HuH-7 (cell line): ENCODE data around the gene GSTA1.
"Not testable (repeated sequence)": the region's sequence is repeated elsewhere in the genome, so short reads cannot be mapped to it uniquely, and the experiment has no call there.

Source experiments
- DNase-seq: peaks from one replicate; pipeline ENCODE4 v3.0.0; 2011; ENCODE audit warnings: low spot score

Gene GSTA1

DNA sequence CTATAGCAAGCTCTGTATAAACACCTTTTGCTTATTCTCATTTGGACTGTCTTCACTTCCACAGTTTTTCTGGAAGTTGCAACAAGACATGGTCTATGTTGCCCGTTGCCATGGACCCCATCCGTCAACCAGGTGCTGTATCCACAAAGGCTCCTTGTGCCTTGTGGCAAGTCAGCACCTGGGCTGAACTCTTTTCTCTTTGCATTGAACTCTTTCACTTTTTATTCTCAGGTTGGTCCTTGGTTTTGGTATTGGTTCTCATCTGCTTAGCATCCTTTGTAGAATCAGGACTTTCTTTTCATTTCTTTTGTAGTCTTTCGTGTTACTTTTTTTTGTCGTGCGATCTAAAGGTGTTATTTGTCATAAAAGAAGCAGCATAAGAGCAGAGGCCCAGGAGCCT lies 5.0 kb upstream of the GSTA1 start:
- DNase-seq: no peak

DNA sequence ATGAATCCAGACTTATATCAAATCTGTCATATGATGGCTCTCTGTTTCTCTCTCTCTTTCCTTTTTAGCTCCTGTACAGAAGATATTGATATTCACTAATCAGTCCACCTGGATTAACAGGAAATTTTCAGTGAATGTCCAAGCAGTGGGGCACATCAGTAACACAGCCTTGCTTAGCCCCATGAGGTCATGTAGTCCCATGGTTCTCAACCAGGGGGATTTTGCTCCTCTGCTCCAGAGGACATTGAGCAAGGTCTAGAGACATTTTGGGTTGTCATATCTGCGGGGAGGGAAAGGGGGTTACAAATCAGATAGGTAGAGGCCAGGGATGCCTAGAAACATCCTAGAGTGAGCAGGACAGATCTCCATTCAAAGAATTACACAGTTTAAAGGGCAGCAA lies 810 bp downstream of the GSTA1 start:
- no peak for DNase-seq

DNA sequence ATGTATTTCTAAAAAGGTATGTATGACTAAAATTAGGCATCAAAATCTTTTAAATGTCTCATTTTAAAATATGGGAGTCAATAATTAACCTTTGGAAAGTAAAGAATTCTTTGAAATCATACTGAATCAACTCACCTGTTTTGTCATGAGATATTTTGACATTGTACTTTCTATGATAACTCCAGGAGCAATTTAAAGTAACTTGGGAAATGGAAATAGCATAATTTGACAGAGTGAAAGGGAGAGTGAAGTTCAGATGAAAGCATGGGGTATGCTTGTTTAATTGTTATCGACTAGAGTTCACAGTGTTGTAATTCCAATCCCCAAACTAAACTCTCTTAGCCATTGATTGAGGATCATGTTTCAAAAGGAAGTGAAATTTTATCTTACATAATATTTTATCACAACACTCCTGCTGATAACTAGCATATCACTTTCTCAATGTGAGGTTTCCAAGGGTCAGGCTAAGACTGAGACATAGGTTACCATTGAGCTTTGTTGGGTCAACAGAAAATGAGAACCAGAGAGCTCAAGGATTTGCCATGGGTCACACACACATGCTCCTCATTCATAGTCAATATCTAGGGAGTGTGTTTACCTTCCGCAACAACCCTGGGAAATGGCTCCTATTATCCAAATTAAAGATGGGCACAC lies 2.3 kb downstream of the GSTA1 start:
- no peak for DNase-seq

DNA sequence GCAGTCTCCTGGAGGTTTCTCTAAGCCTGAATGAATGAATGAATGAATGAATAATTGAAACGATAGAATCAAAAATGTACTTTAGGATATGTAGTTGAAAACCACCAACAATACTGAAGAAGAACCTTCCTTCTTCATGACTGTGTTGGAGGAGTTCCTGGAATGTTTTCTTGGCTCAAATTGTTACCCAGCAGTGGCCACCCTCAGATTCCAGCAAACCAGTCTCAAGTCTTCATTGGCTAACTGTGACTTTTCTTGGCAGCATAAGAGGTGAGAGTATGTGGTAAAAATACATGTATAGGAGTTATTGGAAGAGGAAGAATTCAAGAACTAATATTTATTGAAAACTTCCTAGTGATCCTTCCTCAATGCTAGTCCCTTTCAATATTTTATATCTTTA lies 4.3 kb downstream of the GSTA1 start:
- not testable (repeated sequence) for DNase-seq

DNA sequence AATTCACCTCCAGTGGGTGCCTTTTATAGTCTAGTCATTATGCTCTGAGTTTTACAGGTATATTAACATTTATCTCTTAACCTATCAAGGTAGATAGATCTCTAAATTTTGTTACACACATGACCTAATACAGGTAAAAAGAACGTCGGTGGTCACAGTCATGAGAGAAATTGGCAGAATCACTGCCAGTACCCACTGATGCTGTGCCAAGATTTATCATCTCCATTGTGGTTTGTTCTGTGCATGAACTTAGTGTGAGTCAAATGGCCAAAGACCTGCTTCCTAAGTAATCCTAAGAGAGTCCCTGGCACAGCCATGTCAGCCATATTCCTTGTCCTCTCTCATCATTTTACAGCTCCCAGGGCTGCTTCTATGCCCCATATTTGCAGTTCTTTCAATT lies 9.2 kb downstream of the GSTA1 start:
- DNase-seq: not testable (repeated sequence)

DNA sequence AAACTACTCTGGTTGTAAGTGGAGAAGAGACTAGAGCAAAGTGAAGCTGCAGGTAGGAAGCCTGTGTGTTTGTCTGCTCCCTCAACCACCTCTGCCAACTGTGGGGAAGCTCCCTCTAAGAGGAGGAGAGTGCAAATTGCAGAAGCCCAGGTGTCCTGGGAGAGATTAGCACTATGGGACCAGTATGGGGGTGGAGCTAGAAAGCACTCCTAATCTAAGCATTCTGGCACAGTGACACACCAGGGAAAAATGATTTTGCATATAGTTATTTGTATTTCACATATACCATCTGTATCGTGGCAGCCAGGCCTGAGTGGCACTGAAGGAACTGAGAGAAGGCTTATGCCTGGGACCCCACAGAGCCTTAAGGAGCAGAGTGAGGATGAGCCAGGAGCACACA lies 12.8 kb downstream of the GSTA1 start:
- DNase-seq: no peak

DNA sequence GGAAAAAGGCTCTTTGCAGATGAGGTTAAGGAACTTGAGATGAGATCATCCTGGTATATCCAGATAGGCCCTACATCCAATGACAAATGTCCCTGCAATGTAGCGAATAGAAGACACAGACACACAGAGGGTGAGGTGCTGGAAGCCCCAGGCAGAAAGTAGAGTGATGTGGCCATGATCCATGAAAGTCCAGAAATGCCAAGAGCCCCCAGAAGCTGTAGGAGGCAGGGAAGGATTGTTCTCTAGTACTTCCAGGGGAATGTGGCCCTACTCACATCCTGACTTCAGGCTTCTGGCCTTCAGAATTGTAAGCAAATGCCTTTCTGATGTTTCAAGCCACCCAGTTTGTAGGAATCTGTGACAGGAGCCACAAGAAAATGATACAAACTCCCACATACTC lies 14.0 kb downstream of the GSTA1 start:
- DNase-seq: not testable (repeated sequence)

DNA sequence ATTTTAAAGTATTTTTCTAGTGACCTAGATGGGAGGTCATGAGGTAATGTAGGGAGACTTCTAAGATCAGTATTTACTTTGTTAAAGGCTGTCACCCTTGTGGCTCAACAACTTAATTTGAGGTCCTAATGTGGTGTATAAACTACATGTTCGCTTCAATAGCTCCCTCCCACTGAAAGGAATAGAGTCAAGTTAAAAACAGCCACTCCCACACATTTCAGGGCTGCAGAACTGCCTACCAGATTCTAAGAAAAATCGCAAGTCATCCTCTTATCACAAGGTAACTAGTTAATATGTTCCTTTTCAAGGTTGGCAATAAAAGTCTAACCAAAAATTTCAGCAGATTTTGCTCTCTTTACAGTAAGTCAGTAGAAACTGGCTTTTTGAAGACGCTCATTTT lies 15.1 kb downstream of the GSTA1 start:
- DNase-seq: no peak

DNA sequence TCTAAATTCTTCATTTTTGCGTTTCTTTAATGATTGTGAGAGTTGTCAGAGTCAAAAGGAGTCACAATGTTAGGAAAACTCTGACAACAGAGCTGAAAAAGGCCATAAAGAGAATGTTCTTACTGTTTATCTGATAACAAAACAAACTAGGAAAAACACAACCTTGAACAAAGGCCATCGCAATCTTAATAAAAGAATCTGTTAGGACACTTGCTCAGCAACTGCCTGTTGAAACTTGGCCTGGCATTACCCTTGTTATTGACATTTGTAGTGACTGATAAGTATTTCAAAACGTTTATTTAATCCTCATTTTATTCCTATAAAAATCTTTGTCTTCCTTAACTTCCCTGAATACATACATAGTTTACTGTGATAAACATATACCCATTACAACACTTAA lies 15.7 kb downstream of the GSTA1 start:
- DNase-seq: peak; percentile 13

DNA sequence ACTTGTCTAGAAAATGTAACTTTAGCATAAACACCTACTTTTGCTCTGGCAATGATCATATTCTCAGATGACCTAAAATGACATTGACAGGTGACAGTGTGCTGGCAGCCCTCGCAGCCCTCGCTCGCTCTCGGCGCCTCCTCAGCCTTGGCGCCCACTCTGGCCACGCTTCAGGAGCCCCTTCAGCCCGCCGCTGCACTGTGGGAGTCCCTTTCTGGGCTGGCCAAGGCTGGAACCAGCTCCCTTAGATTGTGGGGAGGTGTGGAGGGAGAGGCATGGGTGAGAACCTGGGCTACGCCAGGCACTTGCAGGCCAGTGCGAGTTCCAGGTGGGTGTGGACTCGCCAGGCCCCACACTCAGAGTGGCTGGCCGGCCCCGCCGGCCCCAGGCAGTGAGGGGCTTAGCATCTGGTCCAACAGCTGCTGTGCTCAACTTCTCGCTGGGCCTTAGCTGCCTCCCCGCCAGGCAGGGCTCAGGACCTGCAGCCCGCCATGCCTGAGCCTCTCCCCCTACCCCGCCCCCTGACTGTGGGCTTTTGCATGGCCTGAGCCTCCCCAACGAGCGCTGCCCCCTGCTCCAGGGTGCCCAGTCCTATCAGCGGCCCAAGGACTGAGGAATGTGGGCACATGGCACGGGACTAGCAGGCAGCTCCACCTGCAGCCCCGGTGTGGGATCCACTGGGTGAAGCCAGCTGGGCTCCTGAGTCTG lies 17.2 kb downstream of the GSTA1 start:
- DNase-seq: no peak

DNA sequence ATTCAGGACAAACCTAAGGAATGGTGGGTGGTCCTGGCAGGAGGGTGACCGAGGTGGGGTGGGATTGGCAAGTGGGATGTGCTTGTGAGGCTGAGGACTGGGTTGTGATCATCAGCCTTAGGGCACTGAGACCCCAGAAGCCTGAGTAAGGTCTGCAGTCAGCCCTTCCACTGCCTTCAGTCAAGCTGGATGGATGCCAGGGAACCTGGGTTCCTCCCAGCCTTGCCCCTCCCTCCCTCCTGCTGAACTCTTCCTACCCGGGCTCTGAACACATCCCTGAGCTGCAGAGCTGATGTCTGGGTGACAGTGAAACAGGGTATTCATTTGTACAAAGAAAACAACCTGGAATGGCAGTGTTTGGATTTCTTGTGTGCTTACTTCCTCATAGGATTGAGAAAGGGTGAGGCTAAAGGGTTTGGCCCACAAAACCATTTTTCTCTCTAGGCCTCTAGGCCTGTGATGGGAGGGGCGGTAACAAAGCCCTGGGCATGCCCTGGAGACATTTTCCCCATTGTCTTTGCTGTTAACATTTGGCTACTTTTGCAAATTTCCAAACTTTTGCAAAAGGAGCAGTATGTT lies 20.8 kb downstream of the GSTA1 start:
- DNase-seq: peak; percentile 10

DNA sequence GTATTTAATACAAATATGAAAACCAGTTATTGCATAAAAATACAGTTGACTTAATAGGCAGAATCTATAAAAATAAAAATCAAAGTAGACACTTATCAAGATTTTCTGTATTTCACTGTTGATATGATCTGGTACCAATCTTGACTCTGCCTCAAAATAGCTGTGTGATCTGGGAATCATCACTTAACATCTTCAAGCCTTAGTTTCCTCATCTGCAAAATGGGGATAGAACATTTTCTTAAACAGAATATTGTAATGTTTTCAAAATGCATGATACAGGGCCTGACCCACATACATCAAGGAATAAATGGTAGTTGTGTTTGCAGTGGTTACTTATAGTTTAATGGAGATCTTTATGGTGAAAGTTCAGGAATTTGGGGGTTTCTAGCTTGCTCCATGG lies 21.4 kb downstream of the GSTA1 start:
- DNase-seq: not testable (repeated sequence)

DNA sequence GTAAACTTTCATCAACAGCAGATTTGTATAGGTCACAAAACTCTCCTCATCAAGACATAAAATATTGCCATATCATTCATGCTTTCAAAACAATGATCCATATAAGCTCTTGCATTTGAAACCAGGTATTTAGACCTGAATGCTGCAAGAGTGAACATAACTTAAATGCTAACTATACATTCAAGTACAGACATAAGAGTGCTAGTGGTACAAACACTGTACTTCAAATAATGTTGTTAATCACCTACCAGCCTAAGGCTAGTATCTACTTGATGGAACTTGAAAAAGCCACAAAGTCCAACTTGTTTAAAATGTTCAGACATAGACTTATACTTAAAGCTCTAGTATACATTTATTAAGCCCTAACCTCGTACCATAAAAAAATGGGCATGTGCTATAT lies 24.4 kb downstream of the GSTA1 start:
- DNase-seq: no peak

DNA sequence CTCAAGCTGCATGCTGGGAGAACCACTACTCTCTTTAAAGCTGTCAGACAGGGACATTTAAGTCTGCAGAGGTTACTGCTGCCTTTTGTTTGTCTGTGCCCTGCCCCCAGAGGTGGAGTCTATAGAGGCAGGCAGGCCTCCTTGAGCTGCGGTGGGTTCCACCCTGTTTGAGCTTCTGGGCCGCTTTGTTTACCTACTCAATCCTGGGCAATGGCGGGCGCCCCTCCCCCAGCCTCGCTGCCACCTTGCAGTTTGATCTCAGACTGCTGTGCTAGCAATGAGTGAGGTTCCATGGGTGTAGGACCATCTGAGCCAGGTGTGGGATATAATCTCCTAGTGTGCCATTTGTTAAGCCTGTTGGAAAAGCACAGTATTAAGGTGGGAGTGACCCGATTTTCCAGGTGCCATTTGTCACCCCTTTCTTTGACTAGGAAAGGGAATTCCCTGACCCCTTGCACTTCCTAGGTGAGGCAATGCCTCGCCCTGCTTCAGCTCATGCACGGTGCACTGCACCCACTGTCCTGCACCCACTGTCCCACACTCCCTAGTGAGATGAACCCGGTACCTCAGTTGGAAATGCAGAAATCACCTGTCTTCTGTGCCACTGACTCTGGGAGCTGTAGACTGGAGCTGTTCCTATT lies 26.8 kb downstream of the GSTA1 start:
- DNase-seq: not testable (repeated sequence)

DNA sequence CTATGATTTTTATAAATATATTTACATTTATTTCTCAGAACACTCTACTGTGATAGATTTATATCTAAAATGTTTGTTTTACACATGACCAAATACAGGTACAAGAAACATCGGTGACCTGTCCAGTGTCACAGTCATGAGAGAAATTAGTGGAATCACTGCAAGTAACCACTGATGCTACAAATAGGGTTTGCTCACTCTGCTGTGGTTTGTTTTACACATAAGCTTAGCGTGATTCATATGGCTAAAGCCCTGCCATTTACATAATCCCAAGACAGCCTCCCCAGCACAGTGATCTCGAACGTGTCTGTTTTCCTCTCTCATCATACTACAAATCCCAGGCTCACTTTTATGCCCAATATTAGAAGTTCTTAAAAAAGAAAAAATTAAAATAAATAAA lies 34.2 kb downstream of the GSTA1 start:
- not testable (repeated sequence) for DNase-seq

DNA sequence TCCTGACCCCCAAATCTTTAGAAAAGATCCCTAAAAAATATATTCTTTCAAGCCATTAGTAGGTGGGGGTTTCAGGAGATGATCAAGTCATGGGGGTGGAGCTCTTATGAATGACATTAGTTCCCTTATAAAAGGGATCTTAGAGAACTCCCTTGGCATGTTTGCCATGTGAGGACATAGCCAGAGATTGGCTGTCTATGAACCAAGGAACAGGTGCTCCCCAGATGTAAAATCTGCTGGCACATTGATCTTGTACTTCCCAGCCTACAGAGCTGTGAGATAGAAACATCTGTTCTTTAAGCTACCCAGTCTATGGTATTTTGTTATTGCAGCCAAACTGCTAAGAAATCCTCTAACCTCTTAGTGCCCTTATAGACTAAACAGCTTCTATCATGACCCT lies 36.0 kb downstream of the GSTA1 start:
- not testable (repeated sequence) for DNase-seq

DNA sequence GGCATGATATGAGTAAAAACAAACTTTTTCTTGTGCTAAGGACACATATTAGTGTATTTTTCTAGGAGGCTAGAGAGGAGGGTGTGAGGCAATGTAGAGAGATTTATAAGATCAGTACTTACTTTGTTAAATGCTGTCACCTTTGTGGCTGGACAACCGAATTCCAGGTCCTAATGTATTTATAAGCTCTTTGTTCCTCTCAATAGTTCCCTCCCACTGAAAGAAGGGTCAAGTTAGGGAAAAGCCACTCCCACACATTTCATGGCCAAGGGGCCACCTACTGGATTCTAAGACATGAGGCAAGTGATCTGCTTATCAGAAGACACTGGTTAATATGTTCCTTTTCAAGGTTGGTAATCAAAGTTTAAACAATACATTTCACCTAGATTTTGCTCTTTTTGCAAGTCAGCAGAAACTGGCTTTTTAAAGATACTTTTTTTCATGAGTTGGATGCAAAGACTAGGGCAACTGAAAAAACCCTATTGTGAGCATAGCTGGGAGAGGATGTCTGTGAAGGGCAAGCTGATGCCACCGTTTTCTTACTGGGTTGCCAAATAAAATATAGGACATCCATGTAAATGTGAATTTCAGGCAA lies 40.2 kb downstream of the GSTA1 start, which contains the start of gene GSTA2:
Gene GSTA2 (minus strand): TSS at position 154 of the 595 bp plus-strand sequence. CDS start 5,528 bp downstream, outside the sequence.
- not testable (repeated sequence) for DNase-seq

DNA sequence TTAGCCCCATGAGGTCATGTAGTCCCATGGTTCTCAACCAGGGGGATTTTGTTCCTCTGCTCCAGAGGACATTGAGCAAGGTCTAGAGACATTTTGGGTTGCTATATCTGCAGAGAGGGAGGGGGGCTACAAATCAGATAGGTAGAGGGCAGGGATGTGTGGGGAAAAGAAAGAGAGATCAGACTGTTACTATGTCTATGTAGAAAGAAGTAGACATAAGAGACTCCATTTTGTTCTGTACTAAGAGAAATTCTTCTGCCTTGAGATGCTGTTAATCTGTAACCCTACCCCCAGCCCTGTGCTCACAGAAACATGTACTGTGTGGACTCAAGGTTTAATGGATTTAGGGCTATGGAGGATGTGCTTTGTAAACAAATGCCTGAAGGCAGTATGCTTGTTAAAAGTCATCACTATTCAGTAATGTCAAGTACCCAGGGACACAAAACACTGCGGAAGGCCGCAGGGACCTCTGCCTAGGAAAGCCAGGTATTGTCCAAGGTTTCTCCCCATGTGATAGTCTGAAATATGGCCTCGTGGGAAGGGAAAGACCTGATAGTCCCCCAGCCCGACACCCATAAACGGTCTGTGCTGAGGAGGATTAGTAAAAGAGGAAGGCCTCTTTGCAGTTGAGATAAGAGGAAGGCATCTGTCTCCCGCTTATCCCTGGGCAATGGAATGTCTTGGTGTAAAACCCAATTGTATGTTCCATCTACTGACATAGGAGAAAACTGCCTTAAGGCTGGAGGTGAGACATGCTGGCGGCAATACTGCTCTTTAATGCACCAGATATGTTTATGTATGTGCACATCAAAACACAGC lies 41.7 kb downstream of the GSTA1 start:
- DNase-seq: not testable (repeated sequence)

DNA sequence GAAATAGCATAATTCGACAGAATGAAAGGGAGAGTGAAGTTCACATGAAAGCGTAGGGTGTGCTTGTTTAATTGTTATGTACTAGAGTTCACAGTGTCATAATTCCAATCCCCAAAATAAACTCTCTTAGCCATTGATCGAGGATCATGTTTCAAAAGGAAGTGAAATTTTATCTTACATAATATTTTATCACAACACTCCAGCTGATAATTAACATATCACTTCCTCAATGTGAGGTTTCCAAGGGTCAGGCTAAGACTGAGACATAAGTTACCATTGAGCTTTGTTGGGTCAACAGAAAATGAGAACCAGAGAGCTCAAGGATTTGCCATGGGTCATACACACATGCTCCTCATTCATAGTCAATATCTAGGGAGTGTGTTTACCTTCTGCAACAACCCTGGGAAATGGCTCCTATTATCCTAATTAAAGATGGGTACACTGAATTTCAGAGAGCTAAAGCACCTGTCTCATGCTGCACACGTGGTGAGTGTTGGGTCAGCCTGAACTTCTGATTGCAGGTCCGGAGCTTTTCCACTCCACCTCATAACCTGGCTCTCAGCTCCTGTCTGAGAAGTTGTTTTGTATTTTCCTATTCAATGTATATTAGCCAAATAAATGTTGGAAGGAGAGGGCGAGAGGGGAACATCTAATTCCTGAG lies 43.4 kb downstream of the GSTA1 start:
- no peak for DNase-seq

DNA sequence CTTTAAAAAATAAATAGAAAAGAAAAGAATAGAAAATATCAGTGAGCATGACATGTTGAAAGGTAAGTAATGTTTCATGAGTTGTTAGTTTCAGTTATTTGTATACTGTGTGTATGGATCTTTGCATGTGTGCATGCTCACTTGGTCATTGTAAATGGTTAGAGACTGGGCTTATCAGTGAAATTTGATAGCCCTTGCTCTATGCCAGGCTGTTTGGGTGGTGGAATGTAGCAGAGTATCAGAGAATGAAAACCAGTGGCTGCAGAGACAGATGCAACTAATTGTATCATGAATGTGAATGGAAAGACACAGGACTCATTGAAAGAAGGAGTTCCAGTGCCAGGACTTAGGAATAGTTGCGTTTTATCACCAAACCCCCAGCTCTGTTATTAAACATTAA lies 44.5 kb downstream of the GSTA1 start:
- DNase-seq: no peak
